Activated CD8-positive, alpha-beta memory T cell treated with anti-CD3 and anti-CD28 coated beads for 1 hour (primary cell): ENCODE results near the gene ALS2.

Experiments used
- DNase-seq, 2 donors: peaks; one replicate each; pipeline ENCODE4 v3.0.0-alpha.2; 2020; ENCODE audit warnings: low read depth in 1 of 2; ENCODE audit errors: extremely low read depth in 1 of 2

ALS2 gene

GRCh38 chr2:201758873-201759272, 21.9 kb downstream of the ALS2 start:
- no peak for DNase-seq

- DNase-seq = no peak
These were observed 22.5 kb downstream of the ALS2 start for GRCh38 chr2:201758234-201758633.

GRCh38 chr2:201754717-201755415, 25.9 kb downstream of the ALS2 start:
- no peak for DNase-seq

GRCh38 chr2:201751566-201751965, 29.2 kb downstream of the ALS2 start:
- no peak for DNase-seq

GRCh38 chr2:201746551-201746950, 34.2 kb downstream of the ALS2 start:
- DNase-seq = no peak

- no peak for DNase-seq
These were observed 45.2 kb downstream of the ALS2 start for GRCh38 chr2:201735486-201735885.

- DNase-seq = no peak
These were observed 46.6 kb downstream of the ALS2 start for GRCh38 chr2:201734111-201734510.

GRCh38 chr2:201733544-201733943, 47.2 kb downstream of the ALS2 start:
- DNase-seq = no peak

- no peak for DNase-seq
These were observed 50.0 kb downstream of the ALS2 start for GRCh38 chr2:201730651-201731285.

GRCh38 chr2:201715459-201715858, 65.3 kb downstream of the ALS2 start:
- DNase-seq = no peak

GRCh38 chr2:201712726-201713125, 68.0 kb downstream of the ALS2 start:
- no peak for DNase-seq

GRCh38 chr2:201709747-201710146, 71.0 kb downstream of the ALS2 start:
- DNase-seq = no peak

- DNase-seq = no peak
These were observed 71.7 kb downstream of the ALS2 start for GRCh38 chr2:201709049-201709448.

GRCh38 chr2:201707753-201708152, 73.0 kb downstream of the ALS2 start:
- DNase-seq = no peak

GRCh38 chr2:201707142-201707541, 73.6 kb downstream of the ALS2 start:
- DNase-seq = no peak

- no peak for DNase-seq
These were observed 76.2 kb downstream of the ALS2 start for GRCh38 chr2:201704536-201704935.

GRCh38 chr2:201701646-201702045, 79.1 kb downstream of the ALS2 start:
- no peak for DNase-seq

GRCh38 chr2:201699416-201699815, 81.3 kb downstream of the ALS2 start:
- DNase-seq = no peak

- no peak for DNase-seq
These were observed 82.0 kb downstream of the ALS2 start, which contains the start of gene MPP4 for GRCh38 chr2:201698588-201699226. TSS of gene MPP4 (minus strand) at chr2:201698644. CDS start at chr2:201693954, 4,690 bp downstream.

GRCh38 chr2:201697899-201698298, 82.8 kb downstream of the ALS2 start:
- no peak for DNase-seq

GRCh38 chr2:201696151-201696659, 84.5 kb downstream of the ALS2 start:
- DNase-seq = no peak

- no peak for DNase-seq
These were observed 95.6 kb downstream of the ALS2 start for GRCh38 chr2:201685156-201685555.
